Measurements from ENCODE around the gene TAP2. TPM values are rescaled to one million over a fixed set of nuclear protein-coding genes. Genes with fewer than 3 reads are reported as not detected.

TAP2 gene
- total and polyA plus RNA-seq, 2 of the 13 experiments (the other 11 are each of a cell fraction or from before 2014, with no cell fraction given) = 10.3 to 17.6 TPM

DNA sequence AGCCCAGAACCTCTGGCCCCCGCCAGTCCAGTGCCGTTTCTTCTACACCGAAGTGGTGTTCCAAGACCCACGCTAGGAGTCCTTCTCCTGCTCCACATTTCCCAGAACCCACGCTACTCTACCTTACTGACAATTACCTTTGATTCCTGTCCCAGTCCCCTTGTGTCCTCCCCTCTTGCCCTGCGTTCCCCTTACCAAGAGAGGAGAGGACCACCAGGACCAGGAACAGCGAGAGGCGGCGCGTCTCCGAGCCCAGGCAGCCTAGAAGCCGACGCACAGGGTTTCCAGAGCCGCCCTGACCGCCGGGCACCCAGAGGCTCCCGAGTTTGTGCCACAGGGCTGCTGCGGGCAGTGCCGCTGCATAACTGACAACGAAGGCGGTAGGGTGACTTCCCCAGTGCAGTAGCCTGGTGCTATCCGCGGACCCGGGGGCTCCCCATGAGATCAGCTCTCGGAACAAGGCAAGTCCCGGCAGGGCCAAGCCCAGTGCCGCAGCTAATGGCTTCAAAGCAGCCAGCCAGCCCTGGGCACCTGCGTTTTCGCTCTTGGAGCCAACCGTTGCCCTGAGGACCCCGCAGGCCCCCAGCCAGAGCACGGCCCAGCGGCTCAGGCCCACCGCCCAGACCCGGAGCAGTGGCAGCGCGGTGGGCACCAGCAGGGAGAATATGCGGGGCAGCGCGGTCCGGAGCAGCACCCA lies 14.5 kb upstream of the TAP2 start (continued):
- TF ChIP-seq SALL2 (CRISPR knock-in tag; IDR thresholded peaks at IDR 0.05) (no peak), TAF1 (CRISPR knock-in tag; IDR thresholded peaks at IDR 0.05) (no peak), ZSCAN25 (CRISPR knock-in tag; IDR thresholded peaks at IDR 0.05) (no peak), EP300 (IDR thresholded peaks at IDR 0.05; ENCODE audit: low read depth in 2 of 2, low read length in 2 of 2) (no peak), EP300 (CRISPR knock-in tag; IDR thresholded peaks at IDR 0.05; ENCODE audit: borderline replicate concordance) (no peak; the same call in none of the 2 replicates), MIXL1 (CRISPR knock-in tag; IDR thresholded peaks at IDR 0.05) (no peak), TCF12 (IDR thresholded peaks at IDR 0.05) (no peak), TCF12 (CRISPR knock-in tag; IDR thresholded peaks at IDR 0.05) (no peak), BHLHE40 (IDR thresholded peaks at IDR 0.05; ENCODE audit: low read length) (no peak), RBFOX2 (IDR thresholded peaks at IDR 0.05; ENCODE audit: low read depth, low read length) (no peak), MYNN (CRISPR knock-in tag; IDR thresholded peaks at IDR 0.05; ENCODE audit: low read depth) (no peak), LRRFIP1 (CRISPR knock-in tag; conservative IDR thresholded peaks at IDR 0.05) (no peak), KLF9 (CRISPR knock-in tag; IDR thresholded peaks at IDR 0.05; ENCODE audit: low read depth) (no peak), NONO (IDR thresholded peaks at IDR 0.05) (no peak), NONO (CRISPR knock-in tag; conservative IDR thresholded peaks at IDR 0.05) (peak; percentile 54), STAT5B (CRISPR knock-in tag; IDR thresholded peaks at IDR 0.05) (no peak), NFKBIZ (CRISPR knock-in tag; IDR thresholded peaks at IDR 0.05) (no peak), THYN1 (CRISPR knock-in tag; IDR thresholded peaks at IDR 0.05; ENCODE audit: borderline replicate concordance, low read depth) (no peak), ZNF350 (CRISPR knock-in tag; IDR thresholded peaks at IDR 0.05; ENCODE audit: borderline replicate concordance, low read depth) (no peak), IKZF4 (CRISPR knock-in tag; IDR thresholded peaks at IDR 0.05; ENCODE audit: borderline replicate concordance, low read depth, not compliant biosample characterization) (no peak), PHB2 (IDR thresholded peaks at IDR 0.05; ENCODE audit: partially characterized antibody) (no peak), RBM39 (IDR thresholded peaks at IDR 0.05; ENCODE audit: low read depth, low read length, poor library complexity, severe bottlenecking) (no peak)
- TF ChIP-seq, protein P1, sequence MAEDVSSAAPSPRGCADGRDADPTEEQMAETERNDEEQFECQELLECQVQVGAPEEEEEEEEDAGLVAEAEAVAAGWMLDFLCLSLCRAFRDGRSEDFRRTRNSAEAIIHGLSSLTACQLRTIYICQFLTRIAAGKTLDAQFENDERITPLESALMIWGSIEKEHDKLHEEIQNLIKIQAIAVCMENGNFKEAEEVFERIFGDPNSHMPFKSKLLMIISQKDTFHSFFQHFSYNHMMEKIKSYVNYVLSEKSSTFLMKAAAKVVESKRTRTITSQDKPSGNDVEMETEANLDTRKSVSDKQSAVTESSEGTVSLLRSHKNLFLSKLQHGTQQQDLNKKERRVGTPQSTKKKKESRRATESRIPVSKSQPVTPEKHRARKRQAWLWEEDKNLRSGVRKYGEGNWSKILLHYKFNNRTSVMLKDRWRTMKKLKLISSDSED (CRISPR knock-in tag; IDR thresholded peaks at IDR 0.05) = no peak
- TF ChIP-seq, protein P2, sequence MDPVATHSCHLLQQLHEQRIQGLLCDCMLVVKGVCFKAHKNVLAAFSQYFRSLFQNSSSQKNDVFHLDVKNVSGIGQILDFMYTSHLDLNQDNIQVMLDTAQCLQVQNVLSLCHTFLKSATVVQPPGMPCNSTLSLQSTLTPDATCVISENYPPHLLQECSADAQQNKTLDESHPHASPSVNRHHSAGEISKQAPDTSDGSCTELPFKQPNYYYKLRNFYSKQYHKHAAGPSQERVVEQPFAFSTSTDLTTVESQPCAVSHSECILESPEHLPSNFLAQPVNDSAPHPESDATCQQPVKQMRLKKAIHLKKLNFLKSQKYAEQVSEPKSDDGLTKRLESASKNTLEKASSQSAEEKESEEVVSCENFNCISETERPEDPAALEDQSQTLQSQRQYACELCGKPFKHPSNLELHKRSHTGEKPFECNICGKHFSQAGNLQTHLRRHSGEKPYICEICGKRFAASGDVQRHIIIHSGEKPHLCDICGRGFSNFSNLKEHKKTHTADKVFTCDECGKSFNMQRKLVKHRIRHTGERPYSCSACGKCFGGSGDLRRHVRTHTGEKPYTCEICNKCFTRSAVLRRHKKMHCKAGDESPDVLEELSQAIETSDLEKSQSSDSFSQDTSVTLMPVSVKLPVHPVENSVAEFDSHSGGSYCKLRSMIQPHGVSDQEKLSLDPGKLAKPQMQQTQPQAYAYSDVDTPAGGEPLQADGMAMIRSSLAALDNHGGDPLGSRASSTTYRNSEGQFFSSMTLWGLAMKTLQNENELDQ (CRISPR knock-in tag; IDR thresholded peaks at IDR 0.05; ENCODE audit: borderline replicate concordance) = no peak
- TF ChIP-seq, protein P3, sequence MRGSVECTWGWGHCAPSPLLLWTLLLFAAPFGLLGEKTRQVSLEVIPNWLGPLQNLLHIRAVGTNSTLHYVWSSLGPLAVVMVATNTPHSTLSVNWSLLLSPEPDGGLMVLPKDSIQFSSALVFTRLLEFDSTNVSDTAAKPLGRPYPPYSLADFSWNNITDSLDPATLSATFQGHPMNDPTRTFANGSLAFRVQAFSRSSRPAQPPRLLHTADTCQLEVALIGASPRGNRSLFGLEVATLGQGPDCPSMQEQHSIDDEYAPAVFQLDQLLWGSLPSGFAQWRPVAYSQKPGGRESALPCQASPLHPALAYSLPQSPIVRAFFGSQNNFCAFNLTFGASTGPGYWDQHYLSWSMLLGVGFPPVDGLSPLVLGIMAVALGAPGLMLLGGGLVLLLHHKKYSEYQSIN (CRISPR knock-in tag; IDR thresholded peaks at IDR 0.05; ENCODE audit: borderline replicate concordance) = no peak
